ENCODE data around the gene PPWD1.

DNA sequence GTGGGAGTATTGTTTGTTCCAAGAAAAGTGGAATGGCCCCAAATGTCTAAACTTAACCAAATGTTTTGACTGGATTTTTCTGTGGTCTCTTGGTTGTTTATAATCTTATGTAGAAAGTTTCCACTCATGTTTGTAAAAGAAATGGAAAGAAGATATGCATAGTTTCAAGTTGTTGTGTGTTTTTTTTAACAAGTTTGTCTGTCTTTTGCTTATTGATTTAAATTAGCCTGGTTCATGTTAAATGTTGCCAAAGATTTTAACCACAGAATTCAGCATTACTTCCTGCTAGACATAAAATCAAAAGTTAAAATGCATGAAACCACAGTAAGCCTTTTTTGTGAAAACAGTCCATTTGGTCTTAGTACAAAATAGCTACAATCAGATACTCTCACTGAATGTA, 14.0 kb downstream of the PPWD1 start:
- no peak for TF ChIP-seq CTCF (tag by site-specific recombination; IDR thresholded peaks at IDR 0.05)
- no peak for TF ChIP-seq ZIC2 (tag by site-specific recombination; IDR thresholded peaks at IDR 0.05)
- no peak for TF ChIP-seq ZSCAN23 (tag by site-specific recombination; IDR thresholded peaks at IDR 0.05)
- TF ChIP-seq, protein P1, sequence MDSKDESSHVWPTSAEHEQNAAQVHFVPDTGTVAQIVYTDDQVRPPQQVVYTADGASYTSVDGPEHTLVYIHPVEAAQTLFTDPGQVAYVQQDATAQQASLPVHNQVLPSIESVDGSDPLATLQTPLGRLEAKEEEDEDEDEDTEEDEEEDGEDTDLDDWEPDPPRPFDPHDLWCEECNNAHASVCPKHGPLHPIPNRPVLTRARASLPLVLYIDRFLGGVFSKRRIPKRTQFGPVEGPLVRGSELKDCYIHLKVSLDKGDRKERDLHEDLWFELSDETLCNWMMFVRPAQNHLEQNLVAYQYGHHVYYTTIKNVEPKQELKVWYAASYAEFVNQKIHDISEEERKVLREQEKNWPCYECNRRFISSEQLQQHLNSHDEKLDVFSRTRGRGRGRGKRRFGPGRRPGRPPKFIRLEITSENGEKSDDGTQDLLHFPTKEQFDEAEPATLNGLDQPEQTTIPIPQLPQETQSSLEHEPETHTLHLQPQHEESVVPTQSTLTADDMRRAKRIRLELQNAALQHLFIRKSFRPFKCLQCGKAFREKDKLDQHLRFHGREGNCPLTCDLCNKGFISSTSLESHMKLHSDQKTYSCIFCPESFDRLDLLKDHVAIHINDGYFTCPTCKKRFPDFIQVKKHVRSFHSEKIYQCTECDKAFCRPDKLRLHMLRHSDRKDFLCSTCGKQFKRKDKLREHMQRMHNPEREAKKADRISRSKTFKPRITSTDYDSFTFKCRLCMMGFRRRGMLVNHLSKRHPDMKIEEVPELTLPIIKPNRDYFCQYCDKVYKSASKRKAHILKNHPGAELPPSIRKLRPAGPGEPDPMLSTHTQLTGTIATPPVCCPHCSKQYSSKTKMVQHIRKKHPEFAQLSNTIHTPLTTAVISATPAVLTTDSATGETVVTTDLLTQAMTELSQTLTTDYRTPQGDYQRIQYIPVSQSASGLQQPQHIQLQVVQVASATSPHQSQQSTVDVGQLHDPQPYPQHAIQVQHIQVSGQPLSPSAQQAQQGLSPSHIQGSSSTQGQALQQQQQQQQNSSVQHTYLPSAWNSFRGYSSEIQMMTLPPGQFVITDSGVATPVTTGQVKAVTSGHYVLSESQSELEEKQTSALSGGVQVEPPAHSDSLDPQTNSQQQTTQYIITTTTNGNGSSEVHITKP (tag by site-specific recombination; IDR thresholded peaks at IDR 0.05): no peak
- TF ChIP-seq ZBTB6 (tag by site-specific recombination; IDR thresholded peaks at IDR 0.05): no peak
- TF ChIP-seq, protein P2, sequence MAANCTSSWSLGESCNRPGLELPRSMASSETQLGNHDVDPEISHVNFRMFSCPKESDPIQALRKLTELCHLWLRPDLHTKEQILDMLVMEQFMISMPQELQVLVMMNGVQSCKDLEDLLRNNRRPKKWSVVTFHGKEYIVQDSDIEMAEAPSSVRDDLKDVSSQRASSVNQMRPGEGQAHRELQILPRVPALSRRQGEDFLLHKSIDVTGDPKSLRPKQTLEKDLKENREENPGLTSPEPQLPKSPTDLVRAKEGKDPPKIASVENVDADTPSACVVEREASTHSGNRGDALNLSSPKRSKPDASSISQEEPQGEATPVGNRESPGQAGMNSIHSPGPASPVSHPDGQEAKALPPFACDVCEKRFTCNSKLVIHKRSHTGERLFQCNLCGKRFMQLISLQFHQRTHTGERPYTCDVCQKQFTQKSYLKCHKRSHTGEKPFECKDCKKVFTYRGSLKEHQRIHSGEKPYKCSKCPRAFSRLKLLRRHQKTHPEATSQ (tag by site-specific recombination; IDR thresholded peaks at IDR 0.05): no peak

All from HEK293 (cell line).